Skeletal muscle satellite cell (primary cell): Measurements from ENCODE around the gene TP53RK.

ENCODE experiments used
- H3K27me3 ChIP-seq: 2 replicates; pipeline ENCODE4 v1.7.0; 2013; ENCODE audit warnings: low read length; ENCODE audit not compliant: control insufficient read depth, insufficient read depth
- H3K36me3 ChIP-seq: 2 replicates; pipeline ENCODE4 v1.7.0; 2013; ENCODE audit warnings: mild to moderate bottlenecking, control low read depth, low read length; ENCODE audit not compliant: insufficient read depth
- H3K4me1 ChIP-seq: 2 replicates; pipeline ENCODE4 v1.7.0; 2013; ENCODE audit warnings: low read length; ENCODE audit not compliant: control insufficient read depth, insufficient read depth
- H3K4me2 ChIP-seq: 2 replicates; pipeline ENCODE4 v1.7.0; 2013; ENCODE audit warnings: mild to moderate bottlenecking, low read length
- H3K4me3 ChIP-seq: 2 replicates; pipeline ENCODE4 v1.7.0; 2013; ENCODE audit warnings: low read length
- H3K9ac ChIP-seq: 2 replicates; pipeline ENCODE4 v1.7.0; 2013; ENCODE audit warnings: mild to moderate bottlenecking, low read depth, low read length, moderate library complexity
- H3K9me3 ChIP-seq: replicated peaks from 2 replicates; pipeline ENCODE4 v1.7.0; 2013; ENCODE audit warnings: mild to moderate bottlenecking, control low read depth, low read length

TP53RK gene

GRCh38 chr20:46666818-46667515 lies 22.3 kb downstream of the TP53RK start:
- H3K4me3 ChIP-seq, result no peak overlapping the region
- H3K27me3 ChIP-seq, result peaks cover 2% of the 10 kb centered on the region
- no peak overlapping the region for H3K4me2 ChIP-seq
- H3K4me1 ChIP-seq, result no peaks in the 10 kb centered on the region
- peaks cover 3% of the 10 kb centered on the region for H3K9me3 ChIP-seq
- no peak overlapping the region for H3K9ac ChIP-seq
- H3K36me3 ChIP-seq, result no peaks in the 10 kb centered on the region

GRCh38 chr20:46666306-46666705 lies 22.9 kb downstream of the TP53RK start:
- Histone ChIP-seq H3K4me1 (no peaks in the 10 kb centered on the region), H3K27me3 (no peaks in the 10 kb centered on the region), H3K9me3 (peaks cover 3% of the 10 kb centered on the region), H3K36me3 (no peaks in the 10 kb centered on the region), H3K9ac (no peak overlapping the region), H3K4me2 (no peak overlapping the region), H3K4me3 (no peak overlapping the region)

- H3K9me3 ChIP-seq, result no peaks in the 10 kb centered on the region
- no peaks in the 10 kb centered on the region for H3K4me1 ChIP-seq
- no peak overlapping the region for H3K4me2 ChIP-seq
- no peaks in the 10 kb centered on the region for H3K36me3 ChIP-seq
- no peaks in the 10 kb centered on the region for H3K27me3 ChIP-seq
- H3K4me3 ChIP-seq, result no peak overlapping the region
- no peak overlapping the region for H3K9ac ChIP-seq
Measured at GRCh38 chr20:46665602-46666001, 23.6 kb downstream of the TP53RK start.

- Histone ChIP-seq H3K9me3 (no peaks in the 10 kb centered on the region), H3K27me3 (no peaks in the 10 kb centered on the region), H3K4me2 (no peak overlapping the region), H3K4me1 (no peaks in the 10 kb centered on the region), H3K9ac (no peak overlapping the region), H3K4me3 (no peak overlapping the region), H3K36me3 (no peaks in the 10 kb centered on the region)
Measured at GRCh38 chr20:46663531-46663930, 25.7 kb downstream of the TP53RK start.

GRCh38 chr20:46661659-46662058 lies 27.6 kb downstream of the TP53RK start:
- H3K4me3 ChIP-seq, result no peak overlapping the region
- no peak overlapping the region for H3K4me2 ChIP-seq
- no peaks in the 10 kb centered on the region for H3K9me3 ChIP-seq
- no peaks in the 10 kb centered on the region for H3K4me1 ChIP-seq
- no peak overlapping the region for H3K9ac ChIP-seq
- H3K27me3 ChIP-seq, result no peaks in the 10 kb centered on the region
- no peaks in the 10 kb centered on the region for H3K36me3 ChIP-seq

GRCh38 chr20:46660487-46660886 lies 28.8 kb downstream of the TP53RK start:
- H3K4me2 ChIP-seq, result no peak overlapping the region
- H3K27me3 ChIP-seq, result no peaks in the 10 kb centered on the region
- H3K9ac ChIP-seq, result no peak overlapping the region
- H3K36me3 ChIP-seq, result no peaks in the 10 kb centered on the region
- no peaks in the 10 kb centered on the region for H3K9me3 ChIP-seq
- H3K4me3 ChIP-seq, result no peak overlapping the region
- H3K4me1 ChIP-seq, result no peaks in the 10 kb centered on the region

- peaks cover 9% of the 10 kb centered on the region for H3K27me3 ChIP-seq
- no peaks in the 10 kb centered on the region for H3K9me3 ChIP-seq
Measured at GRCh38 chr20:46657618-46658017, 31.6 kb downstream of the TP53RK start.

GRCh38 chr20:46657137-46657536 lies 32.1 kb downstream of the TP53RK start:
- Histone ChIP-seq H3K9ac (no peak overlapping the region), H3K36me3 (no peaks in the 10 kb centered on the region), H3K27me3 (peaks cover 10% of the 10 kb centered on the region), H3K4me1 (no peaks in the 10 kb centered on the region), H3K4me2 (no peak overlapping the region), H3K4me3 (no peak overlapping the region), H3K9me3 (no peaks in the 10 kb centered on the region)

More at GRCh38 chr20:46657618-46658017, 31.6 kb downstream of the TP53RK start:
- Histone ChIP-seq H3K4me3 (no peak overlapping the region), H3K4me2 (no peak overlapping the region), H3K4me1 (no peaks in the 10 kb centered on the region), H3K9ac (no peak overlapping the region), H3K36me3 (no peaks in the 10 kb centered on the region)

GRCh38 chr20:46652699-46653098 lies 36.5 kb downstream of the TP53RK start:
- Histone ChIP-seq H3K36me3 (no peaks in the 10 kb centered on the region), H3K9me3 (no peaks in the 10 kb centered on the region), H3K9ac (no peak overlapping the region), H3K4me1 (no peaks in the 10 kb centered on the region), H3K4me3 (no peak overlapping the region), H3K4me2 (no peak overlapping the region), H3K27me3 (peaks cover 43% of the 10 kb centered on the region)

GRCh38 chr20:46651091-46651962 lies 37.9 kb downstream of the TP53RK start, which contains the start of gene SLC13A3:
Gene SLC13A3 (minus strand): TSS chr20:46651459. CDS start chr20:46651421, 38 bp downstream.
- Histone ChIP-seq H3K4me1 (no peaks in the 10 kb centered on the region), H3K27me3 (peaks cover 46% of the 10 kb centered on the region), H3K9ac (no peak within 1 kb of the TSS), H3K9me3 (no peaks in the 10 kb centered on the region), H3K4me2 (no peak within 1 kb of the TSS), H3K36me3 (no peaks in the 10 kb centered on the region), H3K4me3 (no peak within 1 kb of the TSS)

- Histone ChIP-seq H3K9me3 (no peaks in the 10 kb centered on the region), H3K36me3 (no peaks in the 10 kb centered on the region), H3K9ac (no peak overlapping the region), H3K27me3 (peaks cover 53% of the 10 kb centered on the region), H3K4me3 (no peak overlapping the region), H3K4me2 (no peak overlapping the region), H3K4me1 (no peaks in the 10 kb centered on the region)
Measured at GRCh38 chr20:46650575-46651090, 38.6 kb downstream of the TP53RK start.
